Neural progenitor cell (in vitro differentiated cells): ENCODE results near the gene ABCC5. TPM values are rescaled to one million over a fixed set of nuclear protein-coding genes. Genes with fewer than 3 reads are reported as not detected.

Experiments used
- DNase-seq: peaks from one replicate; pipeline ENCODE4 v3.0.0-alpha.2; 2016; ENCODE audit warnings: low spot score
- H2AFZ ChIP-seq: fragments of 200-600 bp; sonication (generic); replicated peaks from 2 replicates; pipeline ENCODE4 v1.6.1; 2016; ENCODE audit warnings: antibody characterized with exemption
- H3F3A ChIP-seq: fragments of 200-600 bp; sonication (generic); 2 replicates; pipeline ENCODE4 v1.6.1; 2016; ENCODE audit warnings: antibody characterized with exemption, low read depth
- H3K27ac ChIP-seq: fragments of 200-600 bp; sonication (generic); 2 replicates; pipeline ENCODE4 v1.5.1; 2016; ENCODE audit warnings: mild to moderate bottlenecking
- H3K27me3 ChIP-seq: fragments of 200-600 bp; sonication (generic); 2 replicates; pipeline ENCODE4 v1.6.1; 2016; ENCODE audit warnings: mild to moderate bottlenecking, moderate library complexity
- H3K36me3 ChIP-seq: fragments of 200-600 bp; sonication (generic); 2 replicates; pipeline ENCODE4 v1.5.1; 2016
- H3K4me1 ChIP-seq: fragments of 200-600 bp; sonication (generic); 2 replicates; pipeline ENCODE4 v1.6.1; 2016; ENCODE audit warnings: mixed run types
- H3K4me2 ChIP-seq: fragments of 200-600 bp; sonication (generic); 2 replicates; pipeline ENCODE4 v1.6.1; 2016
- H3K4me3 ChIP-seq: fragments of 200-600 bp; sonication (generic); 2 replicates; pipeline ENCODE4 v1.5.1; 2016
- H3K79me2 ChIP-seq: fragments of 200-600 bp; sonication (generic); 2 replicates; pipeline ENCODE4 v1.6.1; 2016; ENCODE audit warnings: low read depth
- H3K9ac ChIP-seq: fragments of 200-600 bp; sonication (generic); 2 replicates; pipeline ENCODE4 v1.6.1; 2016
- H3K9me3 ChIP-seq: fragments of 200-600 bp; sonication (generic); 2 replicates; pipeline ENCODE4 v1.5.1; 2016; ENCODE audit warnings: low read depth
- H4K20me1 ChIP-seq: fragments of 200-600 bp; sonication (generic); 2 replicates; pipeline ENCODE4 v1.6.1; 2016; ENCODE audit warnings: low read depth
- H3K27ac Mint-ChIP-seq: 3 replicates; pipeline ENCODE4 v1.8.0; 2021; ENCODE audit warnings: mixed read lengths
- H3K27me3 Mint-ChIP-seq: 2 replicates; pipeline ENCODE4 v1.8.0; 2022; ENCODE audit warnings: low read depth, mild to moderate bottlenecking, inconsistent platforms, moderate library complexity, mixed read lengths; ENCODE audit not compliant: insufficient read depth
- H3K36me3 Mint-ChIP-seq: 3 replicates; pipeline ENCODE4 v1.8.0; 2021; ENCODE audit warnings: mixed read lengths
- H3K4me1 Mint-ChIP-seq: 3 replicates; pipeline ENCODE4 v1.8.0; 2021; ENCODE audit warnings: mixed read lengths
- H3K4me3 Mint-ChIP-seq: 3 replicates; pipeline ENCODE4 v1.8.0; 2021; ENCODE audit warnings: mild to moderate bottlenecking, moderate library complexity, mixed read lengths
- H3K9me3 Mint-ChIP-seq: 3 replicates; pipeline ENCODE4 v1.8.0; 2020; ENCODE audit warnings: mixed read lengths
- EZH2 ChIP-seq: fragments of 200-600 bp; sonication (generic); IDR thresholded peaks from 2 replicates; pipeline ENCODE4 v1.6.1; 2017; ENCODE audit warnings: antibody characterized with exemption, mild to moderate bottlenecking, moderate library complexity
- EZH2phosphoT487 ChIP-seq: fragments of 200-600 bp; sonication (generic); IDR thresholded peaks from 2 replicates; pipeline ENCODE4 v1.6.1; 2017; ENCODE audit warnings: antibody characterized with exemption
- total RNA-seq: library from RNA; depleted of rRNA; stranded (reverse); fragments of >200 nt; gene quantifications from 2 replicates; pipeline ENCODE4 v1.2.3, GENCODE V29; 2015; ENCODE audit warnings: low replicate concordance
- TF ChIP-seq, protein P1 (sequence below): fragments of 200-600 bp; sonication (generic); IDR thresholded peaks from 2 replicates; pipeline ENCODE4 v1.5.1; 2017; ENCODE audit warnings: antibody characterized with exemption, mild to moderate bottlenecking

The ABCC5 gene
- total RNA-seq, 1 donor from 2014 or later, result 34.0 TPM

DNA sequence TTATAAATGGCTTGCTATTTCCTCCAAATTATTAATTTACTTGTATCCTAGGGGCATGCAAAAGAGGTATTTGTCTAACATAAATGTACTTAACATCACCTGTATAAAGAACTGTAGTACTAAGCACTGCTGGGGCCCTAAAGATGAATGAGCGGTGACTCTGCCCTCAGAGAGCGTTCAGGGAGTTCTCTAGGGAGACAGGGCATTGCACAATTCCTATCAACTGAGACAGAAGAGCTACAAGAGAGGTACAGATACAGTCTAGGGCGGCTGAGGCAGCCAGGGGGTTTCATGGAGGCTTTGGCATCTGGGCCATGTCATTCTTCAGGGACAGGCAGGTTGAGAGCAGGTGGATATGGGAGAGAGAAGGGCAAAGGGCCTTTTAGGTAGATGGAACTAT, 93.1 kb downstream of the ABCC5 start:
- H3K4me3 Mint-ChIP-seq, result no peak overlapping the region
- no peak for TF ChIP-seq EZH2phosphoT487
- TF ChIP-seq, protein P1, sequence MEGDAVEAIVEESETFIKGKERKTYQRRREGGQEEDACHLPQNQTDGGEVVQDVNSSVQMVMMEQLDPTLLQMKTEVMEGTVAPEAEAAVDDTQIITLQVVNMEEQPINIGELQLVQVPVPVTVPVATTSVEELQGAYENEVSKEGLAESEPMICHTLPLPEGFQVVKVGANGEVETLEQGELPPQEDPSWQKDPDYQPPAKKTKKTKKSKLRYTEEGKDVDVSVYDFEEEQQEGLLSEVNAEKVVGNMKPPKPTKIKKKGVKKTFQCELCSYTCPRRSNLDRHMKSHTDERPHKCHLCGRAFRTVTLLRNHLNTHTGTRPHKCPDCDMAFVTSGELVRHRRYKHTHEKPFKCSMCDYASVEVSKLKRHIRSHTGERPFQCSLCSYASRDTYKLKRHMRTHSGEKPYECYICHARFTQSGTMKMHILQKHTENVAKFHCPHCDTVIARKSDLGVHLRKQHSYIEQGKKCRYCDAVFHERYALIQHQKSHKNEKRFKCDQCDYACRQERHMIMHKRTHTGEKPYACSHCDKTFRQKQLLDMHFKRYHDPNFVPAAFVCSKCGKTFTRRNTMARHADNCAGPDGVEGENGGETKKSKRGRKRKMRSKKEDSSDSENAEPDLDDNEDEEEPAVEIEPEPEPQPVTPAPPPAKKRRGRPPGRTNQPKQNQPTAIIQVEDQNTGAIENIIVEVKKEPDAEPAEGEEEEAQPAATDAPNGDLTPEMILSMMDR, result no peak
- no peak for TF ChIP-seq EZH2
- Histone ChIP-seq H3K9me3 (no peaks in the 10 kb centered on the region), H3K27me3 (no peaks in the 10 kb centered on the region), H2AFZ (no peak overlapping the region), H3K9ac (no peak overlapping the region), H3K4me2 (no peak overlapping the region), H3F3A (no peaks in the 10 kb centered on the region), H3K27ac (no peak overlapping the region), H3K4me3 (no peak overlapping the region), H3K4me1 (no peaks in the 10 kb centered on the region), H3K36me3 (no peaks in the 10 kb centered on the region), H4K20me1 (no peaks in the 10 kb centered on the region), H3K79me2 (no peaks in the 10 kb centered on the region)
- no peaks in the 10 kb centered on the region for H3K27me3 Mint-ChIP-seq
- no peak for DNase-seq
- H3K4me1 Mint-ChIP-seq, result no peaks in the 10 kb centered on the region
- H3K36me3 Mint-ChIP-seq, result peaks cover 18% of the 10 kb centered on the region
- H3K27ac Mint-ChIP-seq, result no peak overlapping the region
- no peaks in the 10 kb centered on the region for H3K9me3 Mint-ChIP-seq

DNA sequence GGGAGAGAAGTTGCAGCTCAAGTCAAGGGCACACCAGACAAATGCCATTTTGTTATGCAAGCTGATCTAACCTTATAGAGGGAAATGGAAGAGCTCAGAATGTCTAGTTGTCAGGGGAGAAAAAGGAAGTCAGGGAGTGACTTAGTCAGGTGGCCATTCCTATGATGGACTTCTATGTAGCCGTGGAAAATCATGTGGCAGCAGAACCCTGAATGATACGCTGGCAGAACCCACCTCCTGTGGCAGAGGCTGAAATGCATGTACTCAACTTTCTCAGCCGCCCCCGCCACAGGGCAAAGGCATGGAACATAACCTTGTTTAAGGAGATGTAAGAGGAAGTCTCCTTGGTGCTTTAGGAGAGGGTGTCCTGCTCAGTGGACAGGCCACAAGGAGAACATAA, 95.3 kb downstream of the ABCC5 start:
- TF ChIP-seq EZH2phosphoT487, result no peak
- TF ChIP-seq, protein P1, result no peak
- TF ChIP-seq EZH2, result no peak
- no peaks in the 10 kb centered on the region for H3K27me3 Mint-ChIP-seq
- H3K4me2 ChIP-seq, result no peak overlapping the region
- no peak overlapping the region for H2AFZ ChIP-seq
- no peak overlapping the region for H3K4me3 ChIP-seq
- H3K9me3 ChIP-seq, result no peaks in the 10 kb centered on the region
- no peaks in the 10 kb centered on the region for H3K4me1 Mint-ChIP-seq
- no peaks in the 10 kb centered on the region for H3K4me1 ChIP-seq
- no peaks in the 10 kb centered on the region for H4K20me1 ChIP-seq
- no peaks in the 10 kb centered on the region for H3K9me3 Mint-ChIP-seq
- H3F3A ChIP-seq, result no peaks in the 10 kb centered on the region
- H3K4me3 Mint-ChIP-seq, result no peak overlapping the region
- H3K27me3 ChIP-seq, result no peaks in the 10 kb centered on the region
- no peak overlapping the region for H3K9ac ChIP-seq
- DNase-seq, result no peak
- no peak overlapping the region for H3K27ac ChIP-seq
- H3K36me3 Mint-ChIP-seq, result peaks cover 17% of the 10 kb centered on the region
- no peak overlapping the region for H3K27ac Mint-ChIP-seq
- H3K36me3 ChIP-seq, result no peaks in the 10 kb centered on the region
- no peaks in the 10 kb centered on the region for H3K79me2 ChIP-seq

DNA sequence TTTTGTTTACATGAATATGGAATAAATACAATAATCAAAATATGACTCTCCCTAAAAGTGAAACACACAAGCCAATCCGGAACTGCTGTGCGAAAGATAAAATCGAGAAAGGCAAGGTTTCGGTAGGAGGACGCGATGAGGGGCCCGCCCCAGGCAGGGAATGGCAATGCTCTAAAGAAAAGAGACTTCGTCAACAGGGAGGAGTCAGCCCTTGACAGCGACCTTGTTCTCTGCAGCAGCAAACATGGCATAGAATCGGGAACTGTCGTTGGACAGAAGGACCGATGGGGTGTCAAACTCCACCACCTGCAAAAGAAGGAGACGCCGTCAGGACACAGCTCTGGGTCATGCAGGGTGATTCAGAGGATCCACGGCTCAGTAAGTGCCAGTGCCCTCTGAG, 96.6 kb downstream of the ABCC5 start:
- H3K79me2 ChIP-seq, result no peaks in the 10 kb centered on the region
- DNase-seq, result no peak
- H3K9ac ChIP-seq, result no peak overlapping the region
- H3K9me3 ChIP-seq, result no peaks in the 10 kb centered on the region
- Mint-ChIP-seq H3K27ac (no peak overlapping the region), H3K4me3 (no peak overlapping the region), H3K9me3 (no peaks in the 10 kb centered on the region), H3K4me1 (no peaks in the 10 kb centered on the region), H3K27me3 (peaks cover 2% of the 10 kb centered on the region), H3K36me3 (peaks cover 16% of the 10 kb centered on the region)
- TF ChIP-seq, protein P1, result no peak
- TF ChIP-seq EZH2phosphoT487 (no peak), EZH2 (no peak)
- H3K4me3 ChIP-seq, result no peak overlapping the region
- H3K27ac ChIP-seq, result no peak overlapping the region
- H3K27me3 ChIP-seq, result no peaks in the 10 kb centered on the region
- H3K4me1 ChIP-seq, result no peaks in the 10 kb centered on the region
- no peak overlapping the region for H2AFZ ChIP-seq
- H4K20me1 ChIP-seq, result no peaks in the 10 kb centered on the region
- no peak overlapping the region for H3K4me2 ChIP-seq
- no peaks in the 10 kb centered on the region for H3K36me3 ChIP-seq
- H3F3A ChIP-seq, result no peaks in the 10 kb centered on the region

DNA sequence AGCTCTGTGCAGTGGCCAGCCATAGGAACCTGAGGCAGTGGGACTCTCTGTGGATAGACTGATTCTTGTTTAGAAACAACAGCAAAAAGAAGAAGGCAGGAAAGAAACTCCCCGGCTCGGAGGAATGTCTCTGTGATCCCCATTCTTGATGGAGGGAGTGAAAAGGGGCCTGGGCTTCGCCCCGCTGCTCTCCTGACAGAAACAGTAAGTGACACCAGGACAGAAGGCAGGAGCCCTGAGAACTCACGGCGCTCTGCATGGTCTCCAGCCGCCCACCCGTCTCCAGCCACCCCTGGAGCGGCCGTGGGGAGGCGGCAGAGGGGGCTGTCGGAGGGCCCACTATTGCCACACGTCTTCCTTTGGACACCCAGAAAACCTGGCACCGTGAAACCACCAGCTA, 97.3 kb downstream of the ABCC5 start:
- H3K9me3 Mint-ChIP-seq, result no peaks in the 10 kb centered on the region
- no peak overlapping the region for H3K4me2 ChIP-seq
- no peak overlapping the region for H2AFZ ChIP-seq
- H3K4me1 Mint-ChIP-seq, result no peaks in the 10 kb centered on the region
- DNase-seq, result no peak
- no peak for TF ChIP-seq EZH2phosphoT487
- TF ChIP-seq, protein P1, result no peak
- no peak for TF ChIP-seq EZH2
- H3K36me3 ChIP-seq, result no peaks in the 10 kb centered on the region
- H3K27ac ChIP-seq, result no peak overlapping the region
- H3K9ac ChIP-seq, result no peak overlapping the region
- no peaks in the 10 kb centered on the region for H3K27me3 ChIP-seq
- no peak overlapping the region for H3K4me3 Mint-ChIP-seq
- no peaks in the 10 kb centered on the region for H3K79me2 ChIP-seq
- peaks cover 16% of the 10 kb centered on the region for H3K36me3 Mint-ChIP-seq
- no peaks in the 10 kb centered on the region for H3K9me3 ChIP-seq
- H3F3A ChIP-seq, result no peaks in the 10 kb centered on the region
- peaks cover 2% of the 10 kb centered on the region for H3K27me3 Mint-ChIP-seq
- H3K4me3 ChIP-seq, result no peak overlapping the region
- H3K27ac Mint-ChIP-seq, result no peak overlapping the region
- H3K4me1 ChIP-seq, result no peaks in the 10 kb centered on the region
- no peaks in the 10 kb centered on the region for H4K20me1 ChIP-seq
